Colonic mucosa (tissue), 4 donors: ENCODE data around the gene TRIP13. TPM values are rescaled to one million over a fixed set of nuclear protein-coding genes. Genes with fewer than 3 reads are reported as not detected.

Source experiments
- DNase-seq: peaks from one replicate; pipeline ENCODE4 v3.0.0-alpha.2; 2020
- H3K27ac ChIP-seq: fragments of 200-600 bp; one replicate; pipeline ENCODE4 v1.8.0; 2021
- H3K27me3 ChIP-seq: fragments of 200-600 bp; one replicate; pipeline ENCODE4 v1.8.0; 2021
- H3K36me3 ChIP-seq: fragments of 200-600 bp; one replicate; pipeline ENCODE4 v1.8.0; 2021
- H3K4me1 ChIP-seq: fragments of 200-600 bp; one replicate; pipeline ENCODE4 v1.8.0; 2021; ENCODE audit warnings: mild to moderate bottlenecking
- H3K4me3 ChIP-seq: fragments of 200-600 bp; one replicate; pipeline ENCODE4 v1.8.0; 2021
- H3K9ac ChIP-seq, 2 donors: one replicate each; pipeline ENCODE4 v1.7.0; 2013; ENCODE audit warnings: control low read depth in 2 of 2, low read depth in 2 of 2, low read length in 2 of 2
- H3K9me3 ChIP-seq: fragments of 200-600 bp; one replicate; pipeline ENCODE4 v1.8.0; 2021
- intact Hi-C: fragments of 100-400 bp; cut with DNase I; formaldehyde crosslinking; loops from one replicate; pipeline ENCODE4 v1.14.1; 2022
- total RNA-seq, 2 donors: library from RNA; stranded (reverse); fragmentation: NEBNext Ultra II Directional in 1 of 2; extraction: Animal tissue kit (Norgen Biotek cat#: 25700) in 1 of 2; gene quantifications; one replicate each; pipeline ENCODE4 v1.2.1, GENCODE V29; 2021
- TF ChIP-seq, protein P1 (sequence below): fragments of 200-600 bp; IDR thresholded peaks from one replicate; pipeline ENCODE4 v1.8.0; 2022; ENCODE audit warnings: antibody characterized with exemption, mild to moderate bottlenecking
- donor health status: healthy.
- donor health status: DM: no; HTN: no; CAD: no.
- donor health status: DM: no; HTN: no; CAD: no.

TRIP13 gene
- total RNA-seq, 2 donors from 2014 or later, result 5.8 to 18.1 TPM

DNA sequence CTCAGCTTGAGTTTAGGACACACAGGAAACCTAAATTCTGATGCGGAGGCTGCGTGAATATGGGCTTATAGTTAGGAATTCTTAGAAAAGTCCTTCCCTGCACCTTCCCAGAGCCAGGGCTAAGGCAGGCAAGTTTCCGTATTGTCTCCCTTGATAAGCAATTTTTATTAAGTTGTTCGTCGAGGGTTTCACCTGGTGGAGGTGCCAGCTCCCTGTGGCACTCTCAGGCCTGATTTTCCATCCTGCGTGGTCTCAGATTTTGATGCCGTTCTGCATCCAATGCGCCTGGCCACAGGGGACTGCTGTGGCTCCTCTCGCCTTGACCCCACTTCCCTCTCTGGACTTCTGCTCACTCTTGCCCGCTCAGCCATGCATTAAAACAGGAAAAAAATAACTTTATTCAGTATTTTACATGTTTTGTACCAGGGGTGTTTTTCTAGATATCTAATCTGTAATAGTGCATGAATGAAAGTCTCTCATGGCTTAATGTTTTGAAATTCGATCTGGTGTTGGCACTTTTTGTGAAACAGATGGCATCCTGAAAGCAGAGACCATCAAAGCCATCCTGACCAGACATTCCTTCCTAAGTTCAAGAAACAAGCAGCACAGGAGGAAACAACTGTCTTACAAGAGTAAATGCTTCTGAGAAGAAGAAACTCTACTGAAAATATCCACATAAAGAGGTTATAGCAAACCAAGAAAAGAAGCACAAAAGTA, 50.7 kb downstream of the TRIP13 start:
- peaks cover 3% of the 10 kb centered on the region for H3K4me1 ChIP-seq
- no peaks in the 10 kb centered on the region for H3K36me3 ChIP-seq
- H3K9ac ChIP-seq, result no peak overlapping the region
- TF ChIP-seq, protein P1, sequence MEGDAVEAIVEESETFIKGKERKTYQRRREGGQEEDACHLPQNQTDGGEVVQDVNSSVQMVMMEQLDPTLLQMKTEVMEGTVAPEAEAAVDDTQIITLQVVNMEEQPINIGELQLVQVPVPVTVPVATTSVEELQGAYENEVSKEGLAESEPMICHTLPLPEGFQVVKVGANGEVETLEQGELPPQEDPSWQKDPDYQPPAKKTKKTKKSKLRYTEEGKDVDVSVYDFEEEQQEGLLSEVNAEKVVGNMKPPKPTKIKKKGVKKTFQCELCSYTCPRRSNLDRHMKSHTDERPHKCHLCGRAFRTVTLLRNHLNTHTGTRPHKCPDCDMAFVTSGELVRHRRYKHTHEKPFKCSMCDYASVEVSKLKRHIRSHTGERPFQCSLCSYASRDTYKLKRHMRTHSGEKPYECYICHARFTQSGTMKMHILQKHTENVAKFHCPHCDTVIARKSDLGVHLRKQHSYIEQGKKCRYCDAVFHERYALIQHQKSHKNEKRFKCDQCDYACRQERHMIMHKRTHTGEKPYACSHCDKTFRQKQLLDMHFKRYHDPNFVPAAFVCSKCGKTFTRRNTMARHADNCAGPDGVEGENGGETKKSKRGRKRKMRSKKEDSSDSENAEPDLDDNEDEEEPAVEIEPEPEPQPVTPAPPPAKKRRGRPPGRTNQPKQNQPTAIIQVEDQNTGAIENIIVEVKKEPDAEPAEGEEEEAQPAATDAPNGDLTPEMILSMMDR, result no peak
- intact Hi-C loops, result no loop called here
- no peaks in the 10 kb centered on the region for H3K9me3 ChIP-seq
- H3K27ac ChIP-seq, result no peak overlapping the region
- H3K4me3 ChIP-seq, result no peak overlapping the region
- DNase-seq, result no peak
- peaks cover 13% of the 10 kb centered on the region for H3K27me3 ChIP-seq

DNA sequence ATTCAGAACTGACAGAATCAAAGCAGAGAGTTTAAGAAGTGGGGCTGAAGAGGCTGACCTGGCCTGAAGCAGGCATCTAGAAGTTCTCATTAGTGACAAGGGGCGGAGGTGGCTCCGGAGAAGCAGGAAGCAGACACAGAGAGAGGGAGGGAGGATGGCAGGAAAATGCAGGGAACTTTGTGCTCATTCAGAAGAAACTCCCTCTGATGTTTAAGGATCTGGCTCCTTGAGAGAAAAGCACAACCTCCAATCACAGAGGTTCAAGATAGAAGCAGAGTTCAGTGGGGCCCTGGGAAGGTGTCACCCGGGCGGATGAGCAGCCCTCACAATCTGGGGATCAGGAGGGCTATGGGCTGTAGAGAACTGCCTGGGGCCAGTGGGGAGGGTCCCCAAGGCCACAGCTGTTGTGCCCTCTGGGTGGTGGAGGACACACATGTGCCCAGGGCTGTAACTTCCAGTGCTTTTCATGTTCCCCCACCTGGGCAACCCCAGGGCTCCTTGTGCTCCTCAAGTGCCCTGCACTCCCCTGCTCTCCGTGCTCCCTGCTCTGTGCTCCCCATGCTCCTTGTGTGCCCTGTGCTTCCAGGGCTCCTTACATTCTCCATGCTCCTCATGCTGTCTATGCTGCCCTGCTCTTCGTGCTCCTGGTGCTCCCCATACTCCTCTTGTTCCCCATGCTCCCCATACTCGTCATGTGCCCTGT, 51.4 kb downstream of the TRIP13 start:
- Histone ChIP-seq H3K9ac (no peak overlapping the region), H3K4me3 (no peak overlapping the region), H3K36me3 (no peaks in the 10 kb centered on the region), H3K4me1 (peaks cover 3% of the 10 kb centered on the region), H3K27me3 (peaks cover 13% of the 10 kb centered on the region), H3K27ac (no peak overlapping the region), H3K9me3 (no peaks in the 10 kb centered on the region)
- TF ChIP-seq, protein P1, result no peak
- DNase-seq, result no peak
- intact Hi-C loops, result no loop called here

DNA sequence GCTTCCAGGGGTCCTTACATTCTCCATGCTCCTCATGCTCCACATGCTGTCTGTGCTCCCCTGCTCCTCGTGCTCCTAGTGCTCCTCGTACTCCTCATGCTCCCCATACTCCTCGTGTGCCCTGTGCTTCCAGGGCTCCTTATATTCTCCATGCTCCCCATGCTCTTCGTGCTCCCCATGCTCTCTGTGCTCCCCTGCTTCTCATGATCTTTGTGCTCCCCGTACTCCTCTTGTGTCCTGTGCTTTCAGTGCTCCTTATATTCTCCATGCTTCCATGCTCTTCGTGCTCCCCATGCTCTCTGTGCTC, 51.9 kb downstream of the TRIP13 start:
- no peak overlapping the region for H3K27ac ChIP-seq

DNA sequence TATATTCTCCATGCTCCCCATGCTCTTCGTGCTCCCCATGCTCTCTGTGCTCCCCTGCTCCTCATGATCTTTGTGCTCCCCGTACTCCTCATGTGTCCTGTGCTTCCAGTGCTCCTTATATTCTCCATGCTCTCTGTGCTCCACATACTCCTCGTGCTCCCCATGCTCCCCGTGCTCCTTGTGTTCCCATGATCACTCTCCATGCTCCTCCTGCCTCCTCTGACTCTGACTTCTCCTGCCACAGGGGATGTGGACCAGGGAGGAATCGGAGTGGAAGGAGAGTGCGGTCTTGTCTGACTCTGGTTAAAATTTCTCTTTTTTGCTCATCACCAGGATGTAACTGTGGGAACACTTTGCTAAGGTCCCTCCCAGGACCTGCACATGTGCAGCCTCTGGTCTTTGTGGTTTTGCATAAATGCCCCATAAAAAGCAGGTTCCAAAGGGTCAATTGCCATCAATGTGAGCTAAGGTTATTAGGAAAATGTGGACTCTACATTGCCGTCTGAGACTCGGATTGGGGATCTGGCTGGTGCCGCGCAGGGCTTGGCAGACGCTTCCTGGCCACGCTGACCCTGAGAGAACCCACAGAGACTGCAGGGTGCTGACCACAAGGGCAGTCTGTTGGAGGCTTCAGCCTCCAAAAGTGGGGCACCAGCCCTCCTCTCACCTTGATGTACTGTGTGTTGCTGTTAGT, 52.5 kb downstream of the TRIP13 start:
- Histone ChIP-seq H3K27ac (no peak overlapping the region), H3K4me3 (no peak overlapping the region), H3K36me3 (no peaks in the 10 kb centered on the region), H3K27me3 (peaks cover 13% of the 10 kb centered on the region), H3K4me1 (peaks cover 3% of the 10 kb centered on the region), H3K9ac (no peak overlapping the region), H3K9me3 (no peaks in the 10 kb centered on the region)
- DNase-seq, result no peak
- intact Hi-C loops, result no loop called here
- TF ChIP-seq, protein P1, result no peak

More for the DNA sequence above, 51.9 kb downstream of the TRIP13 start:
- Histone ChIP-seq H3K9me3 (no peaks in the 10 kb centered on the region), H3K27me3 (peaks cover 13% of the 10 kb centered on the region), H3K4me1 (peaks cover 3% of the 10 kb centered on the region), H3K36me3 (no peaks in the 10 kb centered on the region), H3K9ac (no peak overlapping the region), H3K4me3 (no peak overlapping the region)
- intact Hi-C loops, result no loop called here
- no peak for DNase-seq
- TF ChIP-seq, protein P1, result no peak

DNA sequence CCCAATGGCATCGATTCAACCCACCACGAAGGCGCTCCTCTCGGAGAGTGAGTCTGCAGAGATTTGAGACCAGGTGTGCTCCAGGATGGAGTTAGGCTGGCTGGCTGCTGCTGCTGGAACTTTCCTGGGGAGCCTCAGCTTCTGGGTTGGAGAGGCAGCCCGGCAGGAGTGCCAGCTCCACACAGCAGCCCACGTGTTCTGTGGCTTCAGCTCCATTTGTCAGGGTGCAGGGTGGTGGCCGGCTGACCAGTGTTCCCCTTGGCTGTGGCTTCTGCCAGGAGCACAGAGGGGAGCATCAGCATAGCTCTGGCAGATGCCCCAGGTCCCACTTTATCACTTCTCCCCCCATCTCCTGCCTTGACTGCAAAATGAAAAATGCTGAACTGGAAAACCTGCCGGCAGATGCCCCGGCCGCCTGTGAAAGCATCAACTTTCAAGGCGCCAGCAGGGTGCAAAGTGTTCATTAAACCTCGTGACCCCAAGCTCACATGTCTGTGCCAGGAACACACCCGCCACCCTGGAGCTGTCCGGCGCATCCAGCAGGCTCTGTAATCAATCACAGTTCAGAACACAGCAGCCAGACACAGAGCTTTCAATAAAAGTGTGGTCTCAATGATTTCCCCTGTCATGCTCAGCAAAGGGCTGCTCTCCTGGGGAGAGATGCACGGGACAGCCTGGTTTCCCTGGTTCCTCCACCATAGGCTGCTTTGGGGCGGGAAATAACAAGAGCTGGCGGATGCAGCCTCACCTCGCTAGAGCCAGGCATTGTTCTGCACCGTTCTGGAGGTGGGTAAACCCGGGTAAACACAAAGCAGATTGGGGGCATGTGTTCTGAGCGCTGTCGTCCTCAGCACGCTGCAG, 53.2 kb downstream of the TRIP13 start:
- Histone ChIP-seq H3K27ac (no peak overlapping the region), H3K27me3 (peaks cover 13% of the 10 kb centered on the region), H3K36me3 (no peaks in the 10 kb centered on the region), H3K4me3 (no peak overlapping the region), H3K9ac (no peak overlapping the region), H3K4me1 (peaks cover 3% of the 10 kb centered on the region), H3K9me3 (no peaks in the 10 kb centered on the region)
- intact Hi-C loops, result no loop called here
- TF ChIP-seq, protein P1, result no peak
- no peak for DNase-seq
